Testis (tissue), 2 donors: ENCODE measurements around the gene PEF1.

Experiments used
- POLR2A ChIP-seq: fragments of 450-650 bp; IDR thresholded peaks from one replicate; pipeline ENCODE4 v1.6.1; 2017; ENCODE audit warnings: antibody characterized with exemption, mild to moderate bottlenecking, moderate library complexity
- TF ChIP-seq, protein P1 (sequence below), 3 experiments: fragments of 450-650 bp in 2 of 3; fragments of 200-600 bp in 1 of 3; sonication (generic) in 1 of 3; IDR thresholded peaks; one replicate each; pipeline ENCODE4 v1.5.1; 2016 to 2019; ENCODE audit warnings: antibody characterized with exemption in 3 of 3, mild to moderate bottlenecking in 2 of 3, moderate library complexity in 1 of 3

DNA sequence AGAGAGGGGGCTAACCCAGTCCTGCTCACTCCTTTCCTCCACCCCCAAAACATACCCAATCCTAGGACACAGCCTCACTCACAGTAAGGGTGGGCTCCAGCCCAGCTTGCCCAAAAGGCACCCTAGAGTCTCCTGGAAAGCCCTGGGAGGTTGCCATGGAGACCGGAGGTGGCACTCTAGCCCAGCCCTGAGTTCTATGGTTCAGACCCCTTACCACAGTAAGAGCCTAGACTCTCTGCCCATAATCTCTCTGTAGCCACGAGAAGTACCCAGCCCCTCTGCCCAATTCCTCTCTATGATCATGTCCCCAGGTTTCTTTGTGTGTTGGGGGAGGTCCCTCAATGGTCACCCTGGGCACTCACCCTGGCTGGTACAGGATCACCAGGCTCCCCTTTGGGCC lies 44.7 kb upstream of the PEF1 start:
- TF ChIP-seq, protein P1, sequence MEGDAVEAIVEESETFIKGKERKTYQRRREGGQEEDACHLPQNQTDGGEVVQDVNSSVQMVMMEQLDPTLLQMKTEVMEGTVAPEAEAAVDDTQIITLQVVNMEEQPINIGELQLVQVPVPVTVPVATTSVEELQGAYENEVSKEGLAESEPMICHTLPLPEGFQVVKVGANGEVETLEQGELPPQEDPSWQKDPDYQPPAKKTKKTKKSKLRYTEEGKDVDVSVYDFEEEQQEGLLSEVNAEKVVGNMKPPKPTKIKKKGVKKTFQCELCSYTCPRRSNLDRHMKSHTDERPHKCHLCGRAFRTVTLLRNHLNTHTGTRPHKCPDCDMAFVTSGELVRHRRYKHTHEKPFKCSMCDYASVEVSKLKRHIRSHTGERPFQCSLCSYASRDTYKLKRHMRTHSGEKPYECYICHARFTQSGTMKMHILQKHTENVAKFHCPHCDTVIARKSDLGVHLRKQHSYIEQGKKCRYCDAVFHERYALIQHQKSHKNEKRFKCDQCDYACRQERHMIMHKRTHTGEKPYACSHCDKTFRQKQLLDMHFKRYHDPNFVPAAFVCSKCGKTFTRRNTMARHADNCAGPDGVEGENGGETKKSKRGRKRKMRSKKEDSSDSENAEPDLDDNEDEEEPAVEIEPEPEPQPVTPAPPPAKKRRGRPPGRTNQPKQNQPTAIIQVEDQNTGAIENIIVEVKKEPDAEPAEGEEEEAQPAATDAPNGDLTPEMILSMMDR (IDR thresholded peaks at IDR 0.05), result no peak
- no peak for TF ChIP-seq POLR2A
